Fibroblast of skin of right biceps (primary cell): Measurements from ENCODE around the gene GRK4.
"Not testable (repeated sequence)": the region's sequence is repeated elsewhere in the genome, so short reads cannot be mapped to it uniquely, and the experiment has no call there.

Source experiments
- DNase-seq: peaks from one replicate; pipeline ENCODE4 v3.0.0-alpha.2; 2013

Gene GRK4

GRCh38 chr4:2942532-2943363, 20.6 kb upstream of the GRK4 start:
- no peak for DNase-seq

- DNase-seq, result no peak
Measured at GRCh38 chr4:2943364-2944090, 19.8 kb upstream of the GRK4 start.

GRCh38 chr4:2944091-2944482, 19.3 kb upstream of the GRK4 start:
- no peak for DNase-seq

GRCh38 chr4:2944586-2945526, 18.5 kb upstream of the GRK4 start:
- DNase-seq, result no peak

- DNase-seq, result not testable (repeated sequence)
Measured at GRCh38 chr4:2945619-2946604, 17.5 kb upstream of the GRK4 start.

GRCh38 chr4:2946812-2947600, 16.4 kb upstream of the GRK4 start:
- DNase-seq, result no peak

GRCh38 chr4:2947926-2948325, 15.4 kb upstream of the GRK4 start:
- no peak for DNase-seq

- DNase-seq, result no peak
Measured at GRCh38 chr4:2948895-2949781, 14.2 kb upstream of the GRK4 start.

- DNase-seq, result no peak
Measured at GRCh38 chr4:2949782-2950125, 13.6 kb upstream of the GRK4 start.

- no peak for DNase-seq
Measured at GRCh38 chr4:2950221-2950989, 13.0 kb upstream of the GRK4 start.

- no peak for DNase-seq
Measured at GRCh38 chr4:2953496-2953895, 9.9 kb upstream of the GRK4 start.

GRCh38 chr4:2954358-2955185, 8.8 kb upstream of the GRK4 start:
- no peak for DNase-seq

- not testable (repeated sequence) for DNase-seq
Measured at GRCh38 chr4:2955186-2956044, 8.0 kb upstream of the GRK4 start.

- DNase-seq, result peak; percentile 73
Measured at GRCh38 chr4:2958446-2958845, 4.9 kb upstream of the GRK4 start.

- DNase-seq, result not testable (repeated sequence)
Measured at GRCh38 chr4:2960450-2960849, 2.9 kb upstream of the GRK4 start.

- no peak for DNase-seq
Measured at GRCh38 chr4:2961421-2961810, 2.0 kb upstream of the GRK4 start.

- no peak for DNase-seq
Measured at GRCh38 chr4:2961811-2962441, 1.4 kb upstream of the GRK4 start.
